RKO (cell line): Measurements from ENCODE around the gene RIC8A.

ENCODE experiments used
- DNase-seq: peaks from one replicate; pipeline ENCODE4 v3.0.0-alpha.2; 2016; ENCODE audit warnings: low spot score

Gene RIC8A

DNA sequence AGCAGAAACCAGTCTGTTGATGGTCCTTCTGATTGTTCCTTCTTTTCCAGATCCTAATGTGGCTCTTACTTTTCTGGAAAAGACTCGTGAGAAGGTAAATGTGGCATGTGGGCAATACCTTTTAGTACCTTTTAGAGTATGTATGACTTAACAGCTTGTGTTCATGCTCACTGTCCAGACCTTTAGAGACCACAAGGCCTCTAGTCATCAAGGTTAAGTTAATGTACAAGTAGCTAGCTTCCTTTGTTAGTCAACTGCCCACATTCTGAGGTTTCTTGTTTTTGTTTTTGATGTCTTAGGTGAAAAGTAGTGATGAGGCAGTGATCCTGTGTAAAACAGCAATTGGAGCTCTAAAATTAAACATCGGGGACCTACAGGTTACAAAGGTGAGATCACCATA is 36.9 kb downstream of the RIC8A start:
- DNase-seq: no peak

GRCh38 chr11:249062-249461 is 41.6 kb downstream of the RIC8A start:
- DNase-seq: no peak

DNA sequence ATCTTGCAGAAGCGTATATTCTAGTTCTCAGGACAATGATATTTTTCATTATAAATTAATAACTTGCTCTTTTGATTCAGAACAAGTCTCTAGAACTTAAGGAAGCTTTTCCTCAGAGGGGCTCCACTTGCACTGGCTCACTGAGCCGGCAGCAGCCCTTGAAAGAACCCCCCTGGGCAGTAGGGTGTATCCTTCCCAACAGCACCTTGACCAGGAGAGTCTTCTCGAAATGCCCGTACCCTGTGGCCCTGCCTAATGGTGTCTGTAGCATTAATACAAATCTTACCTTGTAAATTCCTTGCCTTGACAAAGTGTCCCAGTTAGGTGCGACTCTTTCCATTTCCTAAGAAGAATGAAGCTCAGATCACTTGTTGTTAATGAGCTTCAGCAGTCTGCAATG is 42.8 kb downstream of the RIC8A start:
- DNase-seq: no peak

DNA sequence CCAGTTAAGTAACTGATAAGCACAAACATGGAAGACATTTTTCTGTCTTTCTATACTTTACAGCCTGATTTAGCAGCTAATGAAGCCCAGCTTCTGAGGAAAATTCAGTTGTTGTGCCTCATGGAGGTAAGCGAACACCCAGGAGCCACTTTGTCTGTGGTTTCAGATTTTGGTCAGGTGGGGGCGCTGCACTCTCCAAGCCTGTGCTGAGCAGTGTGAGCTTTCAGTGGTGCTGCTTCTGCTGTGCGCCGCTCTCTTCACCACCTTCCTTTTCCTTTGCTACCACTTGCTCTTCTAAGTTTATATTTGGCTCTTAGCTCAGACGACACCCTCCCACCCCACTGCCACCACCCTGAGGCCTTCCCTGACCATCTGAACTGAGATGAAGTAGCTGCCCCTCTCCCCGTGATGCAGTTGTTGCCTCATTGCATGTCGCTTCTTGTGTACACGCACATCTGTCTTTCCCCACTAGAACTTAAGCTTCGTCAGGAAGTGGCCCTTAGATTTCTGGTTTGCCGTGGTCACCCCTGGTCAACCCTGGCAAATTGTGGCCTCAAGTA is 43.3 kb downstream of the RIC8A start:
- peak; percentile 53 for DNase-seq

DNA sequence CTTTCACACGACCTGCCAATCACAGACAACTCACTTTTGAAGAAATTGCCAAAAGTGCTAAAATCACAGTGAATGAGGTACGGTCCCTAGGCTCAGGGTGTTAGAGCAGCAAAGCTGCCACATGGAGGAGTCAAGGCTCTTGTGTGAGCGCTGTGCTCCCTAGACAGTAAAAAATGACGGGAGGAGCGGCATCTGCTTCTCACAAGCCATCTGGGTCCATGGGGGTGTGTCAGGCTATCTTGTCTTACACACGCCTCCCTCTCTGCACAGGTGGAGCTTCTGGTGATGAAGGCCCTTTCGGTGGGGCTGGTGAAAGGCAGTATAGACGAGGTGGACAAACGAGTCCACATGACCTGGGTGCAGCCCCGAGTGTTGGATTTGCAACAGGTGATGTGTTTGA is 44.0 kb downstream of the RIC8A start:
- DNase-seq: no peak

- DNase-seq: no peak
Observed at GRCh38 chr11:252666-253065, 45.2 kb downstream of the RIC8A start.

DNA sequence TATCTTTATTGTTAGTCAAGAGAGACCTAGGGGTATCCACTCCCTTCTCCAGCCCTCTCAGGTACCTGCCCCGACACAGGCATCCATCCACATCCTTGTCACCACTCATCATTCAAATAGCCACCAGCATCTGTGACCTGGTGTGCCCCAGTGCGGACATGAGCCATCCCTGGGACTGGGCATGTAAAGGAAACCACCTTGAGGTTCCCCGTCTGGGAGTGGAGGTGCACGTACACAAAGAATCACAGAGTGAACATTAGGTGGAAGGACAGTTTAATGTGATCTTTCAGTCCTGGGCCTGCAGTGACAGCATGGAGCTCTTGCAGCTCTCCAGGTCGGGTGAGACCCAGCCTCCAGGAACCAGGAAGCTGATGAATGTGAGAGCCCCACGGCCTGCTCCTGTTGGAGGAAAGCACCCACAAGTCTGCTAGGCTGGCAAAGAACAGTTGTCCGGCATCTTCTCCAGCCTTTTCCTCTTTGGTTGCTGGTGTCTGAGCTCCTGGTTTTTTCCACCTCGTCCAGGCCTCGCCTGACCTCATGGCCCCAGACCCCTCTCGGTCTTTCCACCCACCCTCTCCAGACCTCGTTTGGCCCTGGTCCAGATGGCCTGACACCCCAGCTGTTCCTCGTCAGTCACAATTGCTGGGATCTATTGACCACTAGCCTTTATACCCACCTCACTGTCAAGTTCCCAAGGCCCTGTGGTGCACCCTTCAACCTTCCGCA is 45.8 kb downstream of the RIC8A start:
- no peak for DNase-seq

DNA sequence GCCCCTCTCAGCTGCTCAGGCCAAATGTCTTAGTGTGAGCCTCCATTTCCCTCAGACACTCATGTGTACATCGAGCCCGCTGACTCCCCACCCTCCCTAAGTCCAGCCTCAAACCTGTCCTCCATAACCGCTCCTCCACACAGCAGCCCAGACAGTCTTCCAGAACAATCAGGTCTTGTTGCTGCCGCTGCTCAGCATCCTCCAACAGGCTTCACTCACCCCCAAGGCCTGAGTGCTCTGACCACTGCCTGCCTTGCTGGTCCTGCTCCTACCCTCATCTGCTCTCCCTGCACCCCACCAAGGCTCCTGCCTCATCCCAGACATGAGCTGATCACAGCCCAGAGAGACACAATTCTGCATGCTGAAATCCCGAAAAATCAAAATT is 46.4 kb downstream of the RIC8A start:
- DNase-seq: no peak

GRCh38 chr11:255176-255575 is 47.7 kb downstream of the RIC8A start:
- DNase-seq: no peak

GRCh38 chr11:255816-256215 is 48.3 kb downstream of the RIC8A start:
- no peak for DNase-seq

DNA sequence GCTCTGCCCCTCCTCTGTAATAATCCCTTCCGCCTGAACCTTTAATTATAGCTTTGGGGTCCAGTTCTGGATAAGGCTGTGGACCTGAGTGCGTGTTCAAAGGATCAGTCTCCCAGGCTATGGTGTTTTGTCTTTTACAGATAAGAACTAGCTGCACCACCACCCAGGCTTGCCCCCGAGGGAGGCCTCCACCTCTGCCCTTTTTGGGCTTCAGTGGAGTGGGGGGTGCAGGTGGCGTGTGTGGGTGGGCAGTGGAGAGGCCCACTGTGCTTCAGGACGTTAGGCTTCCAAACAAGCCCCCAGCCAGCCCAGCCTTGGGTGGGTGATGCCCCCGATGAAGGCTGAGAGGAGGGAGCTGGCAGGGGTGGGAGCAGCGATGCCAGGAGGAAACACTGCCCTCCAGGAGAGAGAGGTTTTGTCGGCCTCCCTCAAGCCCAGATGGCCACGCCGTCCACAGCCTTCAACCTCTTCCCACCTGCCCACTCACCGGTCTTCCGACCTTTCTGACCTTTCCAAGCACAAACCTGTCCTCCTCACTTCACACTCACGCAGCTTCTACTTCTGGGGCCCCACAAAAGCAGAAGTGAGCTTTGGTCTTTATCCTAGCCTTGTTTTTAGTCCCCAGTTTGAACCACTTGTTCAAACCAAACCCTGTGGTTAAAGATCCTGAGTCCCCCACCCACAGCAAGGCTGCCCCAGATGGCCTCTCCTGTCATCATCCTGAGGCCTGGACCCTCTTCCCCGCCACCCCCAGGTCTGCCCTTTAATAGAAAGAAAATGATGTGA is 49.6 kb downstream of the RIC8A start:
- DNase-seq: no peak

GRCh38 chr11:257766-258493 is 50.4 kb downstream of the RIC8A start:
- no peak for DNase-seq

GRCh38 chr11:259413-259812 is 51.9 kb downstream of the RIC8A start:
- no peak for DNase-seq

GRCh38 chr11:261624-262023 is 54.1 kb downstream of the RIC8A start:
- no peak for DNase-seq
